Esophagus squamous epithelium (tissue), 4 donors: ENCODE measurements around the gene TAF3.

Source experiments
- CTCF ChIP-seq, 6 experiments: fragments of 450-650 bp in 4 of 6; fragments of 200-600 bp in 2 of 6; sonication (generic) in 2 of 6; IDR thresholded peaks; one replicate each; pipeline ENCODE4 v1.5.1; 2016 to 2019; ENCODE audit warnings: antibody characterized with exemption in 6 of 6, mild to moderate bottlenecking in 4 of 6, moderate library complexity in 4 of 6
- POLR2A ChIP-seq, 4 donors: fragments of 450-650 bp; IDR thresholded peaks; one replicate each; pipeline ENCODE4 v1.6.1; 2017; ENCODE audit warnings: antibody characterized with exemption in 4 of 4, mild to moderate bottlenecking in 4 of 4, moderate library complexity in 3 of 4

GRCh38 chr10:7915923-7916536 is 97.7 kb downstream of the TAF3 start:
- TF ChIP-seq CTCF (IDR thresholded peaks at IDR 0.05) (no peak), POLR2A (IDR thresholded peaks at IDR 0.05) (no peak)
